ENCODE data around the gene UCN3.
"Not testable (repeated sequence)": the region's sequence is repeated elsewhere in the genome, so short reads cannot be mapped to it uniquely, and the experiment has no call there.

Gene UCN3

DNA sequence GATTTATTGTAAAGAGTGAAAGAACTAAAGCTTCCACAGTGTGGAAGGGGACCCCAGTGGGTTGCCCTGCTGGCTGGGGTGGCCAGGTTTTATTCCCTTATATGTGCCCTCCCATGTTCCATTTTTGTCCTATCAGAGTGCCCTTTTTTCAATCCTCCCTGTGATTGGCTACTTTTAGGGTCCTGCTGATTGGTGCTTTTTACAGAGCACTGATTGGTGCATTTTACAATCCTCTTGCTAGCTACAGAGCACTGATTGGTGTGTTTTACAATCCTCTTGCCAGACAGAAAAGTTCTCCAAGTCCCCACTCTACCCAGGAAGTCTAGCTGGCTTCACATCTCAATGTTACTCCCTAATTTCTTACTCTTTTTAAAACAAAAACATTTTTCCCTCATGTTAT is 46.0 kb downstream of the UCN3 start:
- DNase-seq: not testable (repeated sequence)

DNA sequence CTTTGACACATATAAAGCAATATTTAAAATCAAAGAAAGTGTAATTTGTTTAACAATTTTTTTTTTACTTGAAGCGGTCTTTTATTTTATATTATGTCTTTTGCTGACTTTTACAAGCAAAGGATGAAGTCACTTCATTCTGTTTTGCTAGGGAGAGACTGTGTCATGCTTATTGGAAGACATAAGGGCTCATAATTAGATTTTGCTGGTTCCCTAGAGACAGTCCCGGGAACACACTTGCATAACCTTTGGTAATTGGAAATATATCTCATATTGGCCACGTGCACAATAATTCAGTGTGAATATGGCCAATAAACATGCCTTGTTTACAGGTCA is 47.1 kb downstream of the UCN3 start:
- no peak for DNase-seq

DNA sequence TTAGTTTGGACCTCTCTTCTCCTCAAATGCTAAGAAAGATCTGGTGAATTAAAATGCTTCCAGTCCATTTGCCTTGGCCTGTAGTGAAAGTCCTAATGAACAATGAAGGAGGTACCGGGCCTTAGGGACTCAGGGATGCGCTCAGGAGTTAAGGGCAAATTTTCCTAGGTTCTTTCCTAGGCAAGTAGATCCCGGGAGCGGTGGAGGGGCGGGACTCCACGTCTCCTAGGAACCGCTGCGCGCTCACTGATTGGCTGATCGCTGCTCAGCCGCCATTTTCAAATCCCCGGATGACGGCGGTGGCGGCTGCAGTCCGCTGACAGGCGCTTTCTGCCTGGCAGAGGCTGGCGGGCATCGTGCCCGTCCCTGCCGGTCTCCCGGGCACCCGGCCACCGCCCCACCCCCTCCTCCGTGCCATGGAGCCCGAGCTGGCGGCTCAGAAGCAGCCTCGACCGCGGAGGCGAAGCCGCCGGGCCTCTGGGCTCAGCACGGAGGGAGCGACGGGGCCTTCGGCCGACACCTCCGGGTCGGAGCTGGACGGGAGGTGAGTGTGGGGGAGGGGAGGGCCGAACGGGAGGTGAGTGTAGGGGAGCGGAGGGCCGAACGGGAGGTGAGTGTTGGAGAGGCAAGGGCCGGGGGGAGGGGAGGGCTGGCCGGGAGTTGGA is 47.6 kb downstream of the UCN3 start, which contains the start of gene NET1:
TSS of gene NET1 (plus strand) at position 281 of the 665 bp plus-strand sequence. CDS start at position 417, 136 bp downstream.
- DNase-seq: peak; percentile 88

DNA sequence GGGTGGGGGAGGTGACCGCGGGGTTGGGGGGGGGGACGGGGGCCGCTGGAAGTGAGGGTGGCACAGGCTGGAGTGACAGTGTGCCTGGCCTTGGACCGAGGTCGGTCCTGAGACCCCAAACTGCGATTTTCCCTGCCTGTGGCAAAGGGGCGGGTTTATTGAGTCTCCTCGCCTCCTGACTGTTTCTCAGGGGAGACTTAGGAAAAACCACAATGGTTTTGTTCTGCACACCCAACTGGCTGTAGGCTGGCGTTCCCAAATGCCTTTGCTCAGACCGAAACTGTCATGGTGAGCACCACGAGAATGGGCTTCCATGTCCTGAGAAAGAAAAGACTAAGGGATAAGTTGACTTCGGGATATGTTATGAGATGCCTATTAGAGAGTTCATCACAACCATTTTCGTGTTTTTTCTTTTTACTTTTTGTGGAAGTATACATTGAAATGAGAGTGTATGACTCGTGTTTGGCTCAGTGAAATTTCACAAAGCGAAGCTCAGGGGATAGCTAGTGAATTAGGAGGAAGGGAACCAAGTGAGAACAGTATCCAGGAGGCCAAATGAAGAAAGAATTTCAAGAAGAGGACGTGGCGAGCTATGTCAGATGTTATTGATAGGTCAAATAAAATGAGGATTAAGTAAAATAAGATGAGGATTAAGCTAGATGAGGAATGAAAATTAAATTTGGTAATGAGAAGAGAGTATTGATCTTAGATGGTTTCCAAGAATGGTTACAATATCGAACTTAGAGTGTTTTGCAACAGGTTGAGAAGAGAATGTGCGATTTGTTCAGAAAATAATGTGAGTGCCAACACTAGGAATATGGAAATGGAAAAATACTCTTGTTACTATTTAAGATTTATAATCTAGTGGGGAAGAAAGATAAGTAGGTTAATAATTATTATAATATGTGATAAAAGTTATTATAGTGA is 48.5 kb downstream of the UCN3 start:
- DNase-seq: peak; percentile 19

DNA sequence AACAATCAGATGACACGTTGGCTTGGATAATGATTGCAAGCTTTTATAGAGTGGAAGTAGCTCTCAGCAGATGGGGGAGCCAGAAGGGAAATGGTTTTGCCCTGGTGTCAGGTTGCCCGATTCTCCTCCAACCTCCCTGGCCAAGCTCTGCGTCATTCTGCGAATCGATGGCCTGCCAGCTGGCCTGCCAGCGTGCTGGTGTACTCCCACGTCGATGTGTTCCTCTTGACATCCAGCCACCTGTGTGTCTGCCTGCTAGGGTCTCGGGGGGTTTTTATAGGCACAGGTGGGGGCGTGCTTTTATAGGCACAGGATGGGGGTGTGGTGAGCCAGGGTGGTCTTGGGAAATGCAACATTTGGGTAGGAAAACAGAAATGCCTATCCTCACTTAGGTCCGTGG is 52.2 kb downstream of the UCN3 start:
- DNase-seq: no peak

GRCh38 chr10:5418584-5418983 is 53.8 kb downstream of the UCN3 start:
- DNase-seq: no peak

- DNase-seq: no peak
Measured at GRCh38 chr10:5419466-5420094, 54.8 kb downstream of the UCN3 start.

DNA sequence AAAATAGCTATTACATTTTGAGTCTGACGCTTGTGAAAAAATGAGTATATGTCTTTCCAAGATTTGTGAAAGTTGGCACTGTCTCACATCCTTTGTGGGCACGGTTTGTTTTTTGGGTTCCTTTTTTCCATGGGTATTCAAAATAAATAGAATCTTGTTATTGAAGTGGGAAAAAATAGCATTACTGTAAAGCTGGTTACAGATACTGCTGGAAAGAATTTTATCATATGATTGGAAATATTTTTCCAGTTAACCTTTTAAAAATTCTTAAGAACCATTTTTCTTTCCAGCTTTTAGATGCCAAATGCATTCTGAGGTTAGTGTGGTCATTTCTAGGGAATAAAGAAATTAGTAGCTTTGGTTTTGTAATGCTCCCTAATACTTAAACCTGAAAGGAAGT is 59.0 kb downstream of the UCN3 start:
- DNase-seq: no peak
